Stimulated activated CD4-positive, alpha-beta T cell treated with anti-CD3 and anti-CD28 coated beads, Interleukin-4, amount 100 ng/mL, for 24 hours (primary cell): ENCODE results near the gene SLC29A3.
"Not testable (repeated sequence)": the region's sequence is repeated elsewhere in the genome, so short reads cannot be mapped to it uniquely, and the experiment has no call there.

Experiments
- DNase-seq: peaks from one replicate; pipeline ENCODE4 v3.0.0-alpha.2; 2020

SLC29A3 gene

DNA sequence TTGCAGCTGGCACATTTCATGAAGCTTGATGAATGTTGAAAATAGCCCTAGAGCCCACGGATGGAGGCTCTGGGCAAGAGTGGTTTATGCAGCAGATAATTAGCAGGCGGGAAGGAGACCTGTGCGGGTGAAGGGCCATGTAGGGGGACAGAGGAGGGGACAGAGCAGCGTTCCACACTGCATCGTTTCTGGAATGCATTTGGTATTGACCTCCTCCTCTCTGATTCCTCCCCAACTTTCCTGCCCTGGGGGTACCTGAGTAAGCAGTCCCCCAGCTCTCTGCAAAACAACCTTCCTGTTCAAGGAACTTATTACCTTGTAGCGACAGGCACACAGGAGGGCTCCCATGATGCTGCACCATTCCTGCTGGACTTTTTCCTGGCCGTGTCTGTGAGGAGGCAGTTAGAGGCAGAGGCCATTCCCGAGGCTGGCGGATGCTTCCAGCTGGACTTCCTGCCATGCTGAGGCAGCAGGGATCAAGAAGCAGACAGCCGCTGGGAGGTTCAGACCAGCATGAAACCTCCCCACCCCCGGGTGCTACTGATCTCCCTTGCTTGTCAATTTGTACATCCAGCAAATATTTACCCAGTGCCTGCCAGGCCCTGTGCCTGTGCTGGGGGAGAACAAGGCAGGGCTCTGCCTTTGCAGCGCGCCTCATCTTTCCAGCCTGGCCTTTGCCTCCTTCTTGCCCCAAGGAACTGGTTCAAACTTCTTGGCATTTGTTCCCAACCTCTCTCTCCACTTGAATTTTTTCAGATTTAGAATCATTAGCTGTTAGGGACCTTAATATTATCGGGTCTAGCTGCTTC is 28.7 kb downstream of the SLC29A3 start:
- DNase-seq: no peak

DNA sequence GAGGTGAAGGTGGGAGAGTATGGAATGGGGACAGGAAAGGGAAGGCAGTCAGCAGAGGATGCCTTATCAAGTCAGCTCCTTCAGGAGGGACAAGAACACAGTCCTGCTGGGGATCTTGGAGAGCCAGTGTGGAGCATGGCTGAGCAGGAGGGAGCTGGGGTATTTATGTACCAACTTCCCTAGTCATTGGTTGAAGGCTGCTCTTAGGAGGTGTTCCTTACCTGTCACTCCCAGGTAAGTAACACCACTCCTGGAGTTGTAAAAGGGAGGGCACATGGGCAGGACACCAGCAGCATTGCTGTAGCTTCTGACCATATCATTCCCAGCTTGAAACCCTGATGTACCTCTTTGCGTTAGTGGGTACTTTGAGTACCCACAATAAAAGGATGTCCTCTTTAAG is 29.8 kb downstream of the SLC29A3 start:
- no peak for DNase-seq

DNA sequence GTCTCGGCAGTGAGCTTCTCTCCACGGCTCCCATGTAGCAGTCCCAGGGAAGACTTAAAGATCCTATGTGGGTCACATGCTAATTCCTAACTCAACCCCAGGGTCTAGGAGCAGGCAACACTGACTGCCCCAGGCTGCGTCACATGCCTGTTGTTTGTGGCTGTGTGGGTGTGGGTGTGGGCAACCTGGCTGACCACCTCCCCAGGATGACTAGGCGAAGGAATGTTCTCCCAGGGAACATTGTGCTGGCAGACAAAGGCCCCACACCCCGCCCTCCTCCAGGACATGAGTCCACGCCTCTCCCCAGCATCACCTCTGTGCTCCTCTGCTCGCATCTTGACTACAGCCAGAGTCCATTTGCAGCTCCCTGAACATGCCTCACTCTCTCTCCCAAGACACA is 30.3 kb downstream of the SLC29A3 start:
- no peak for DNase-seq

DNA sequence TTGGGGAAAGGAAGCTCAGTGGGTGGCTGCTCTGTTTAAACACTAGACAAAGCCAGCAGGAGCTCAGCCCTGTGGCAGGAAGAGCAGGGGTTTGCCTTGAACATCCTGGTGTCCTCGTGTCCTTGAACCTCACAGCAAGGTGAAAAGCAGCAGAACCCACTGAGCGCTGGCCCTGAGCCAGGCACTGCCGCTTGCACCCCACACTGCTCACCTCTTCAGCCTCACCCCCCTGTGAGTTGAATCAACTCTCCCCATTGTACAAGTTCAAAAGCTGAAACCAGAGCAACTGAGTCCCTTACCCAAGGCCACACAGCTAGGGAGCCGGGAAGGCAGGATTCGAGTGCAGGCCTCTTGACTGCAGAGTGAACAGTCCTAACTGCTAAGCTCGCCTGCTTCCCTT is 32.0 kb downstream of the SLC29A3 start:
- DNase-seq: no peak

DNA sequence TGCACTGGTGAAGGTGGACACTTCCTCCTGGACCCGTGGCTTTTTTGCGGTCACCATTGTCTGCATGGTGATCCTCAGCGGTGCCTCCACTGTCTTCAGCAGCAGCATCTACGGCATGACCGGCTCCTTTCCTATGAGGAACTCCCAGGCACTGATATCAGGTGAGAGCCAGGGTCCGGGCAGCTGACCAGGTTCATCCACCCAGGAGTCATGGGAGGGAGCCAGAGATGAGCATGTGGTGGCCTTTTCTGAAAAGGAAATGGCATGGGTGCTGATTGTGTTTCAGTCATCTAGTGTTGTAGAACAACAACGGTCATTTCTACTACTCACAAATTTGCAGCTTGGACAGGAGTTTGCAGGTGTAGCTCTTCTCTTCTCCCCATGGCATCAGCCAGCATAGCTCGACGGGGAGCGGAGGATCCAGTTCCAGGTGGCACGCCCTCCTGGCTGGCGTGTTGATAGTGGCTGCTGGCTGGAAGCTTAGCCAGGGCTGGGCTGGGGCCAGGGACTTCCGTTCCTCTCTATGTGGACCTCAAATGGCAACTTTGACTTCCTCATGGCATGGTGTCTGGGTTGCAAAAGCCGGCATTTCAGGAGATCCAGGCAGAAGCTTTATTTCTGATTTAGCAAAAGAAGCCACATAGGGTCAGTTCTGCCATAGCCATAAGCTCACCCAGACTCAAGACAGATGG is 32.7 kb downstream of the SLC29A3 start:
- no peak for DNase-seq

DNA sequence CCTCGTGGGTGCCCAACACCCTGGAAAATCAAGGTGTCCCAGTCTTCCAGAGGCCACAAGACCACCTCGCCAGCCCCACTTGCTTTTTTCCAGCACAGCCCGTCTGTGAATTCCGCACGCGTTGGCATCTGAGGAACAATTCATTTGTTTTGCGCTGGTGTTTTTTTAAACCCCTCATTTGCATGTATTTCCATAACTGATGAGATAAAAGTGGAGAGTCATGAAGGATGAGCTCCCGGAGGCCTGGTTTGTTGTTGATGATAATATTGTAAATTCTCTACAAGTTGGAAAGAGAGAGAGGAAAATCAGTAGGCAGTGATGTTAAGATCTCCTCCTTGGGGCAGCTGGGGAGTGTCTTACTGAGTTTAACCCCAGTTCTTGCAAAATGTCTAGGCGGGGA is 34.6 kb downstream of the SLC29A3 start:
- no peak for DNase-seq

- no peak for DNase-seq
Observed at GRCh38 chr10:71354776-71355175, 35.7 kb downstream of the SLC29A3 start.

DNA sequence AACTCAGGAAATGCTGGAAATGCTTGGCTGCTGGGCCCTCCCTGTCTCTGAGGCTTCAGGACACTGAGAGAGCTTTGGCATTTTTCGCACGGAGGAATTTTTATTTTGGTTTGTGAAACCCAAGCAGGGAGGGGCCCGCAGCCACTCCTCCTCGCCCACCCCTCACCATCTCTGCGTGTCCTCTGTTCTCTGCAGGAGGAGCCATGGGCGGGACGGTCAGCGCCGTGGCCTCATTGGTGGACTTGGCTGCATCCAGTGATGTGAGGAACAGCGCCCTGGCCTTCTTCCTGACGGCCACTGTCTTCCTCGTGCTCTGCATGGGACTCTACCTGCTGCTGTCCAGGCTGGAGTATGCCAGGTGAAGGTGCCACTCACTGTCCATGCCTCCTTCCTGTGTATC is 36.8 kb downstream of the SLC29A3 start:
- no peak for DNase-seq

GRCh38 chr10:71357792-71358265 is 38.8 kb downstream of the SLC29A3 start:
- DNase-seq: no peak

GRCh38 chr10:71358277-71358676 is 39.2 kb downstream of the SLC29A3 start:
- no peak for DNase-seq

DNA sequence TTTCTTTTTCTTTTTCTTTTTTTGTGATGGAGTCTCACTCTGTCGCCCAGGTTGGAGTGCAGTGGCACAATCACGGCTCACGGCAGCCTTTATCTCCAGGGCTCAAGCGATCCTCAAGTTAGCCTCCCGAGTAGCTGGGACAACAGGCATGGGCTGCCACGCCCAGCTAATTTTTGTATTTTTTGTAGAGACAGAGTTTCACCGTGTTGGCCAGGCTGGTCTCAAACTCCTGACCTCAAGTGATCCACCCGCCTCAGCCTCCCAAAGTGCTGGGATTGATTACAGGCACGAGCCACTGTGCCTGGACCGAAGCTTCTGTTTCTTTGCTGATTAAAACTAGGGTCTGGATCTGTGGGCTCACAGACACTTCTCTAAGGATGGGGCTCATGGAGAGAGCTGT is 39.8 kb downstream of the SLC29A3 start:
- not testable (repeated sequence) for DNase-seq

DNA sequence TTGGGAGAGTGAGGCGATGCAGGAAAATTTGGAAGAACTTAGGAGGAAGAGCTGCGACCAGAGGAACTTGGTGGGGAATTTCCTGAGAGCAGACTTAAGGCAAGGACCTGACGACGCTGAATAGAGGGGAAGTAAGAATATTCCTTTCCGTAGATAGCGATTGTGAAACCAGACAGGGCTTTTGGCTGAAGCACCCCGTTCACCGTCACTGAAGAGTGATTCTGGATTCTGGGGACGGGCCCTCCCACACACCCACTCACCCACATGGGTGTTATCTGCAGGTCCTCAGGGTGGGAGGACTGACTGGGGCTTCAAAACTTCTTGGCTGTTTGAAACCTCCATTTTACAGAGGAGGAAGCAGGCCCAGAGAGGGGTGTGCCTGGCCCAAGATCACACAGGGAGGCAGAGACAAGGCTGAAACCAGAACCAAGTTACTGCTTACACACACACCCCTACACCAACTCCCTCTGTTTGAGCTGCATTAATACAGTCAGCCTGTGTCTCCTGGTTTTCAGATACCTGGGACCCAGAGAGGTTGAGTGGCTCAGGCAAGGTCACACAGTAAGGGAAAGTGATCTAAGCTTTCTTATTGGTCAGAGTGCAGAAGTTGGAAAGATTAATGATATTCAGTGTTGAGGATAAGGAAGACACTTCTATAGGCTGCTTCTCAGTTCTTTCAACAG is 40.4 kb downstream of the SLC29A3 start:
- no peak for DNase-seq

GRCh38 chr10:71360735-71361134 is 41.7 kb downstream of the SLC29A3 start:
- no peak for DNase-seq

GRCh38 chr10:71361581-71361980 is 42.5 kb downstream of the SLC29A3 start:
- no peak for DNase-seq

DNA sequence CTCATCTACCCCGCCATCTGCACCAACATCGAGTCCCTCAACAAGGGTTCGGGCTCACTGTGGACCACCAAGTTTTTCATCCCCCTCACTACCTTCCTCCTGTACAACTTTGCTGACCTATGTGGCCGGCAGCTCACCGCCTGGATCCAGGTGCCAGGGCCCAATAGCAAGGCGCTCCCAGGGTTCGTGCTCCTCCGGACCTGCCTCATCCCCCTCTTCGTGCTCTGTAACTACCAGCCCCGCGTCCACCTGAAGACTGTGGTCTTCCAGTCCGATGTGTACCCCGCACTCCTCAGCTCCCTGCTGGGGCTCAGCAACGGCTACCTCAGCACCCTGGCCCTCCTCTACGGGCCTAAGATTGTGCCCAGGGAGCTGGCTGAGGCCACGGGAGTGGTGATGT is 43.1 kb downstream of the SLC29A3 start:
- no peak for DNase-seq

GRCh38 chr10:71363936-71364335 is 44.9 kb downstream of the SLC29A3 start:
- DNase-seq: no peak

GRCh38 chr10:71365366-71365765 is 46.3 kb downstream of the SLC29A3 start:
- DNase-seq: no peak

- no peak for DNase-seq
Observed at GRCh38 chr10:71366690-71367089, 47.6 kb downstream of the SLC29A3 start.

DNA sequence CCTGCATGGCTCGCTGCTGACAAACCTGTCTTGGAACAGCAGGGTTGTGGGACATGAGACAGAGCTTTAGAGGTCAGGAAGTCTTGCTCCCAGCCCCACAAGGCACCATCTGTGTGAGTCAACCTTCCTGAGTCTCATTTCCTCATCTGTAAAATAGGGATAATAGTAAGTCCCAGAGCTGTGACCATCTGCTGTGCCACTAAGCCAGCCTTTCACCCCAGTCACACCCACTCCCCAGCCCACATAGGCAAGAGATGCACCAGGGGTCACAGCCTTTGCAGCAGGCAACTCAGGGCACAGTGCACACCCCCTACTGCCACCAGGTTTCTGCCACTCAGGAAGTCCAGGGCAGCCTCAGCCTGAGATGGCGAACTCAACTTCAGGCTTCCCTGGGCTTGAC is 48.2 kb downstream of the SLC29A3 start:
- DNase-seq: no peak

DNA sequence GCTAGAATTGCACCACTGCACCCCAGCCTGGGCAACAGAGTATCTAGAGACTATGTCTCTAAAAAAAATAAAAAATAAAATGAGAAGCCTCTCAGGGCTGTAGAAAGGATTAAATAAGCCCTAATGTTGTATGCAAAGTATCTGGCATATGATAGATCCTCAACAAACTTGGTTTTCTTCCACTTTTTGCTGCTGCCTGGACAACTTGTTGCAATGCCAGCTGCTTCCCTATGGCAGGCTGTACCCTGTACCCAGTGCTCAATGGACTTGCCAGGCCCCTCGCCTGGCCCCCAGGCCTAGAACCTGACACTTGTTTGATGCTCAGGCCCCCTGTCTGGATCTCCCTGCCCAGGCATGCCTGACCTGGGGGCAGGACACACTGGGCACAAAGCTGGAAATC is 49.1 kb downstream of the SLC29A3 start:
- DNase-seq: no peak

DNA sequence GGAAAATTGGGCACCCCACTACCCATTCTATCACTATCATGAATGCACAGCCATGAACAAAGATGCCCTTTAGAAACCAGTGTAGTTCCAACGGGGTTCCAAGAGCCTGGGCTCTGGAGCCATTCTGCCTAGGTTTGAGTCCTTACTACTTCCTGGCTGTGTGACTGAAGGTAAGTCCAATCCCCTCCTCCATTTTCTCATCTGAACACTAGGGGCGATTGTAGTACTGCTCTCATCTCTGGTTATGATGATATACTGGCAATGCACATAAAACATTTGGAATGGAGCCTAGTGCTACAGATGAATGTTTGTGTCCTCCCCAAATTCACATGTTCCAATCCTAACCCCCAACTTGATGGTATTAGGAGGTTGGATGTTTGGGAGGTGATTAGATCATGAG is 49.6 kb downstream of the SLC29A3 start:
- DNase-seq: no peak

DNA sequence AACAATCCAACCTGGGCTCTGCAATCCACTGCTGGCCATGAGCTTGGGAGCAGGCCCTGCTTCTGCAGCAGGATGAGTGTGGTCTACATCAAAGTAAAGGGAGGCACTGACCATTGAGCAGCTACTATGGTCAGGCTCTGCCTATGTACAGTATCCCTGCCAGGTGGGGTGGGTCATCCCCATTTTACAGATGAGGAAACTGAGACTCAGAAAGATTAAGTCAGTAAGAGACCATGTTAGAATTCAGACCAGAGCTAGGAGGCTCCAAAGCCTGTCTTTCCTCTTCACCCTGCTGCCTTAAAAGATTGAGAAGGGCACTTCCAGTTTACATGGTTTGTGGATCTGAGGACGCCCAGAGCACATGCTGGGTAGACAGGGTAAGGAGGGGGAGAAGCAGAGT is 50.5 kb downstream of the SLC29A3 start:
- DNase-seq: no peak

DNA sequence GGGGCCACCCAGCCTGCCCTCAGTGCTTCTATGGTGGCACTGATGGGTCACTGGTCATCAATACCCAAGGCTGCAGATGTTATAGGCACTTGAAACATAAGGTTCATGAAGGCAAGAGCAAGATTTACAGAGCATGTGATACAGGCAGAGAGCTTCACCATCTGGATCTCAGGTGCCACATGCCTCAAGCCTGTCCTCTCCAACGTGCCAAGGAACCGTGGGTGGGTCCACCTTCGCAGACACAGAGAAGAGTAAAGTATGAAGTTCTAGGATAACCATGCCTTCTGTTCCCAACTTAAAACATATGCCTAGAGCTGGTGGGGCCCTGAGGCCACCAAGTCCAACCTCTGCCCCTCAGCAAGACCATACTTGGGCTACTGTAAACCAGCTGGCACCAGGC is 51.0 kb downstream of the SLC29A3 start:
- no peak for DNase-seq

DNA sequence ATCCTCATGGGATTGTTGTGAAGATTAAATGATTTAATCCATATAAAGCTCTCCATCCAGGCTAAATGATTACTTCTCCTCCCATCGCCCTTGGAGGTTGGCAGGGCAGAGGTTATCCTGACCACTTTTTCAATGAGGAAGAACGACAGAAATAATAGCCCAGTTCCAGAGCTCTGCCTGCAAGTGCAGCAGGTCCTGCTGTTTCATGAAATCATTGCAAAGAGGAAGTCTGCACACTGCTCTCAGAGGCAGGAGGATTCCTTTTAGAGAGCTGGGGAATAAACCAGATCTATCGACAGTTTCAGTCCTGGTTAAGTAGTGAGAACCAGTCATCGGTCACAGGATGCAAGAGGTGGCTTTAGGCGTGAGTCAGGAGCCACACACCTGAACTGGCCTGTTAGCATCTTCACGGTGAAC is 52.7 kb downstream of the SLC29A3 start:
- no peak for DNase-seq
